ENCODE measurements around the gene COX5A. TPM values are rescaled to one million over a fixed set of nuclear protein-coding genes. Genes with fewer than 3 reads are reported as not detected.

COX5A gene
- total RNA-seq, 1 donor = 63.0 TPM

DNA sequence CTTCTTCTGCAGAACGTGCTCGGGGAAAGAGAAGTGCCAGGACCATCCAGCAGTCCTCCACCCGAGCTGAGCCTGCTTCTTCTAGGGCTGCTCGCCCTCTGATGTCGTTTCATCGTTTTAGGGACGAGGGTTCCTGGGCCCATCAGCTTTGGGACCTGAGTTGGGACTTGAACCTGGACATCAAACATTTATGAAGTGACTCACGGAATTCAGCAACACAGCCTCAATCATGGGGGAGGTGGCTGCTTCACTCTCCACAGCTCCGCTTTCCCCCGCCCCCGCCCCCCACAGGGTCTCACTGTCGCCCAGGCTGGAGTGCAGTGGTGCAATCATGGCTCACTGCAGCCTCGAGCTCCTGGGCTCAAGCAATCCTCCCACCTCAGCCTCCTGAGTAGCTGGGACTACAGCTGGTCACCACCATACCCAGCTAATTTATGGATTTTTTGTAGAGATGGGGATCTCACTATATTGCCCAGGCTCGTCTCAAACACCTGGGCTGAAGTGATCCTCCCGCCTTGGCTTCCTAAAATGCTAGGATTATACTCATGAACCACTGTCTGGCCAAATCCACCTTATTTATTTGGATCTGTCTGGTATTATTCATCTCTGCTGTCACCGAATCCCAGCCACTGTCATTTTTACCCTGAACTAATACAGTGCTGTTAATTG, 64.0 kb downstream of the COX5A start:
- TF ChIP-seq CTCF (IDR thresholded peaks at IDR 0.05; ENCODE audit: insufficient read depth, low read length) = peak; percentile 1
- DNase-seq (ENCODE audit: low read depth) = no peak
- peak overlapping the region; percentile 92 for H3K4me3 ChIP-seq (ENCODE audit: low read depth, low read length)

DNA sequence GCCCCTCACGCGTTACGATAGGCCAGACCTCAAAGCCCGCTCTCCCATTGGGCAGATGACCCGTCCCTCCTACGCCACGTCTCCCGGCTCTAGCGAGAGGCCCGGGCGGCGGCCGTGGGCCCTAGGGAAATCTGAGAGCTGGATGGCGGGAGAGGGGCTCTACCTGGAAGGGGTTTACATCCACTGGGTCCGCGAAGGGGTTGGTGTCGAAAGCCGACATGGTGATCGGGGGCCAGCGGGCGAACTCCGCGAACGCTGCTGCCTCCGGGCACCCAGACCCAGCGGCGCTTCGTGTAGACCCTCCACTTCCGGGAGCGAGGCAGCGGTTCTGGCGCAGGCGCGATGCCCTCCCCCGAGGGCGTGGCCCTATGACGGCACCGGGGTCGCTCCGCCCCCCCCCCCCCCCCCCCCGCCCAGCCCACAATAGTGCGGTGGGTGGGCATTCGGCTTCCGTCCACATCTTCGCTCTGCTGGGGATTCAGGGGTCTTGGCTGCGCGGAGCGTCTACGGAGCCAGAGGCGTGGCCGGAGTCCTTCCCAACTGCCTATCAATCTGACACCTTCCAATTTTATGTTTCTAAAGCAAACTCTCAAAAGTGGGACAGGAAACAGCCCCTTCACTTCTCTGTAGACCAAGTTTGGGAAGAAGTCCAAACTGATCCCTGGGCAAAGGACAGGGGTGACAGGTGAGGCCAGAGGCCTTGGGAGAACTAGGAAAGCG, 64.7 kb downstream of the COX5A start, which contains the start of gene SCAMP2:
Gene SCAMP2 (minus strand): TSS at position 330 of the 720 bp plus-strand sequence. CDS start 110 bp downstream, at position 220.
- DNase-seq (ENCODE audit: low read depth) = peak; percentile 94
- no peak for TF ChIP-seq CTCF (IDR thresholded peaks at IDR 0.05; ENCODE audit: insufficient read depth, low read length)
- peak within 1 kb of the TSS; percentile 92 for H3K4me3 ChIP-seq (ENCODE audit: low read depth, low read length)

DNA sequence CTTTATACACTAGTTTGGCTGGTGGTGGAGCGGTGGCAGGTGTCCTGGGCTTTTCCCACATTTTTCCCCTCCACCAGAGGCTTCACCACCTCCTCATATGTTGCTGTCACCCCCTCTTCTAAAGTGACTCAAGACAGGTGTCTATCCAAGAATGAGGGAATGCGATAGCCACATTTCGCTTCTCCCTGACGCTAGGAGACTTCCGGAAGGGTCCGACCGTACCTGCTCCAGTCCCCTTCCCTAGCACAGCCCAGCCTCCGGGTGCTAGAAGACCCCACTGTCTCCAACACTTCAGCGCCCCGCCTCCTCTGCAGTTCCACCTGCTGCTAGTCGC, 65.2 kb downstream of the COX5A start:
- no peak for TF ChIP-seq CTCF (IDR thresholded peaks at IDR 0.05; ENCODE audit: insufficient read depth, low read length)
- no peak for DNase-seq (ENCODE audit: low read depth)
- H3K4me3 ChIP-seq (ENCODE audit: low read depth, low read length) = peak overlapping the region; percentile 92

- H3K4me3 ChIP-seq (ENCODE audit: low read depth, low read length) = no peak overlapping the region
- TF ChIP-seq CTCF (IDR thresholded peaks at IDR 0.05; ENCODE audit: insufficient read depth, low read length) = no peak
- no peak for DNase-seq (ENCODE audit: low read depth)
These were observed 67.2 kb downstream of the COX5A start for GRCh38 chr15:74870436-74871215.

Small RNA genes lying within 50 kb of the gene (small RNA-seq; reads per million reads assigned to genes)
- gene RF00019 = not detected

Other genes with a start within 250 kb of the COX5A start
- gene EDC3, start 242.0 kb downstream of the COX5A start, total RNA-seq (ENCODE audit: low replicate concordance) = 11.3 and 16.6 TPM in 2 replicates
- 0.63 TPM in 1 of 2 replicates, not detected in the other for gene CYP1A1, start 212.5 kb downstream of the COX5A start, total RNA-seq (ENCODE audit: low replicate concordance)
- not detected in 2 replicates for gene CYP1A2, start 189.2 kb downstream of the COX5A start, total RNA-seq (ENCODE audit: low replicate concordance)
- 8.0 and 28.1 TPM in 2 replicates for gene CSK, start 156.0 kb downstream of the COX5A start, total RNA-seq (ENCODE audit: low replicate concordance)
- not detected in 2 replicates for gene LMAN1L, start 125.2 kb downstream of the COX5A start, total RNA-seq (ENCODE audit: low replicate concordance)
- not detected in 2 replicates for gene CPLX3, start 111.4 kb downstream of the COX5A start, total RNA-seq (ENCODE audit: low replicate concordance)
- 15.1 and 17.7 TPM in 2 replicates for gene ULK3, start 94.9 kb downstream of the COX5A start, total RNA-seq (ENCODE audit: low replicate concordance)
- gene SCAMP2, start 64.7 kb downstream of the COX5A start, total RNA-seq (ENCODE audit: low replicate concordance) = 18.5 and 29.6 TPM in 2 replicates
- 39.7 and 48.3 TPM in 2 replicates for gene MPI, start 48.0 kb downstream of the COX5A start, total RNA-seq (ENCODE audit: low replicate concordance)
- gene FAM219B, start 31.2 kb downstream of the COX5A start, total RNA-seq (ENCODE audit: low replicate concordance) = 22.7 and 35.9 TPM in 2 replicates
- 4.1 and 8.8 TPM in 2 replicates for gene RPP25, start 18.7 kb upstream of the COX5A start, total RNA-seq (ENCODE audit: low replicate concordance)
- gene SCAMP5, start 57.5 kb upstream of the COX5A start, total RNA-seq (ENCODE audit: low replicate concordance) = 1.1 and 2.2 TPM in 2 replicates
- gene PPCDC, start 85.5 kb upstream of the COX5A start, total RNA-seq (ENCODE audit: low replicate concordance) = 2.5 and 11.8 TPM in 2 replicates